Heart left ventricle (tissue), 16 donors: ENCODE measurements around the gene DOCK1. TPM values are rescaled to one million over a fixed set of nuclear protein-coding genes. Genes with fewer than 3 reads are reported as not detected.
A peak's percentile ranks its signal among the peaks of the same experiment; 100 is the strongest.

Experiments used
- ATAC-seq, 4 donors: fragments of 200-7000 bp; cut with Tn5 transposase; one replicate each; pipeline ENCODE4 v1.9.1; 2020 to 2022; ENCODE audit warnings: moderate library complexity in 4 of 4, mild to moderate bottlenecking in 3 of 4, moderate number of reproducible peaks in 1 of 4
- DNase-seq, 5 donors: peaks; one replicate each; pipeline ENCODE4 v3.0.0-alpha.2; 2020
- H3K27ac ChIP-seq, 12 donors: fragments of 200-600 bp; sonication (generic) in 4 of 12; one replicate each; pipeline versions ENCODE4 v1.5.0 to v1.8.0; 2016 to 2022; ENCODE audit warnings: mild to moderate bottlenecking in 2 of 12
- H3K27me3 ChIP-seq, 9 donors: fragments of 200-600 bp; sonication (generic) in 2 of 9; one replicate each; pipeline versions ENCODE4 v1.5.1 to v1.8.0; 2016 to 2022; ENCODE audit warnings: mild to moderate bottlenecking in 3 of 9
- H3K36me3 ChIP-seq, 9 donors: fragments of 200-600 bp; sonication (generic) in 2 of 9; one replicate each; pipeline versions ENCODE4 v1.5.0 to v1.8.0; 2018 to 2022; ENCODE audit warnings: mild to moderate bottlenecking in 2 of 9
- H3K4me1 ChIP-seq, 12 donors: fragments of 200-600 bp; sonication (generic) in 4 of 12; one replicate each; pipeline versions ENCODE4 v1.5.0 to v1.8.0; 2016 to 2022; ENCODE audit warnings: mild to moderate bottlenecking in 3 of 12
- H3K4me3 ChIP-seq, 12 donors: fragments of 200-600 bp; sonication (generic) in 4 of 12; one replicate each; pipeline versions ENCODE4 v1.5.0 to v1.8.0; 2017 to 2022; ENCODE audit warnings: mild to moderate bottlenecking in 9 of 12, moderate library complexity in 4 of 12
- H3K9me3 ChIP-seq, 12 donors: fragments of 200-600 bp; sonication (generic) in 4 of 12; one replicate each; pipeline versions ENCODE4 v1.5.0 to v1.8.0; 2016 to 2022; ENCODE audit warnings: mild to moderate bottlenecking in 1 of 12
- CTCF ChIP-seq, 12 donors: fragments of 200-600 bp; sonication (generic) in 4 of 12; IDR thresholded peaks; one replicate each; pipeline versions ENCODE4 v1.5.0 to v1.8.0; 2018 to 2022; ENCODE audit warnings: antibody characterized with exemption in 12 of 12, mild to moderate bottlenecking in 5 of 12
- POLR2A ChIP-seq, 2 donors: fragments of 450-650 bp; IDR thresholded peaks; one replicate each; pipeline ENCODE4 v1.6.1; 2017; ENCODE audit warnings: antibody characterized with exemption in 2 of 2, mild to moderate bottlenecking in 2 of 2, moderate library complexity in 2 of 2
- WGBS, 4 donors: extraction: QIAGEN DNeasy Blood & Tissue Kit in 2 of 4; methylation state at CpG; one replicate each; pipeline versions ENCODE4 v1.1.5 to v1.1.7; 2013 to 2018; 5-methylcytosine and 5-hydroxymethylcytosine counted together
- intact Hi-C, 10 donors: fragments of 100-400 bp; cut with DNase I; formaldehyde crosslinking; loops; one replicate each; pipeline versions ENCODE4 v1.11.1 to v1.14.2; 2022
- polyA plus RNA-seq, 2 donors: library from polyadenylated mRNA; stranded (reverse); fragments of 200-250 nt; gene quantifications; one replicate each; pipeline ENCODE4 v1.2.3, GENCODE V29; 2013
- total RNA-seq, 9 donors: library from RNA; depleted of rRNA in 2 of 9; stranded (reverse); fragments of >200 nt in 2 of 9; fragmentation: NEBNext Ultra II Directional in 3 of 9; extraction: Animal tissue kit (Norgen Biotek cat#: 25700) in 3 of 9; gene quantifications; one replicate each; pipeline versions ENCODE4 v1.1.0 to v1.2.4, GENCODE V29; 2016 to 2023
- donor health status: ischemic (EF 13 %, LVEDD 7.1; RV severe dilation, severe dysfunction).
- donor health status: healthy with polysubstance abuse.
- donor health status: DM: no; HTN: yes; CAD: no.
- donor health status: DM: no; HTN: no; CAD: no.
- donor health status: ischemic (EF 25% LVEDD 6.9; RV normal size, moderate dysfunction).
- donor health status: ischemic (EF 25% LVEDD 5.7; RV mildly dilated, moderate dysfunction).
- donor health status: healthy.
- donor health status: DM: yes; HTN: yes; CAD: no.
- donor health status: ischemic (EF 35%, LVEDD 5.7; RV mildly dilated, moderate dysfunction).
- donor health status: nonischemic (EF 11% LVEDD 7.7; RV severe dilation, severe dysfunction).
- donor health status: DM: yes; HTN: yes; CAD: no.
- donor health status: PGD.
- donor health status: ischemic (EF 29% LVEDD 5.4; RV normal size, mild dysfunction).
- donor health status: nonischemic (EF 23%, LVEDD 6.1; RV moderate dilation, normal function).

Gene DOCK1
- total and polyA plus RNA-seq, 11 donors: 5.0 to 31.6 (median 18.6) TPM

- TF ChIP-seq CTCF (IDR thresholded peaks at IDR 0.05) (no peak), POLR2A (IDR thresholded peaks at IDR 0.05) (no peak)
- ATAC-seq (no peak), DNase-seq (no peak)
- H3K9me3 ChIP-seq: peaks cover 0 to 9% (median 0%) of the 10 kb centered on the region in 12 donors
- no peak overlapping the region for H3K27ac ChIP-seq
- H3K36me3 ChIP-seq: no peaks in the 10 kb centered on the region
- no peaks in the 10 kb centered on the region for H3K4me1 ChIP-seq
- no peaks in the 10 kb centered on the region for H3K27me3 ChIP-seq
- WGBS, 4 donors: 80 to 85% (median 84%) methylated on average over 3 of the region's 3 CpGs
- H3K4me3 ChIP-seq: no peak overlapping the region
- intact Hi-C loops: no loop called here
Measured at GRCh38 chr10:127221281-127221680, 316.1 kb downstream of the DOCK1 start.

GRCh38 chr10:127227027-127227426 is 321.8 kb downstream of the DOCK1 start:
- ATAC-seq: peak in 1 of 4 donors; percentile 18
- DNase-seq: no peak
- 95 to 99% (median 96%) methylated on average over 9 to 10 of the region's 10 CpGs for WGBS, 4 donors
- H3K9me3 ChIP-seq: no peaks in the 10 kb centered on the region
- H3K27ac ChIP-seq: no peak overlapping the region
- H3K27me3 ChIP-seq: no peaks in the 10 kb centered on the region
- no peaks in the 10 kb centered on the region for H3K36me3 ChIP-seq
- no peak overlapping the region for H3K4me3 ChIP-seq
- H3K4me1 ChIP-seq: no peaks in the 10 kb centered on the region
- no peak for TF ChIP-seq POLR2A (IDR thresholded peaks at IDR 0.05)
- no peak for TF ChIP-seq CTCF (IDR thresholded peaks at IDR 0.05)
- intact Hi-C loops: no loop called here

GRCh38 chr10:127227663-127228062 is 322.4 kb downstream of the DOCK1 start:
- H3K36me3 ChIP-seq: no peaks in the 10 kb centered on the region
- no peaks in the 10 kb centered on the region for H3K9me3 ChIP-seq
- H3K4me3 ChIP-seq: no peak overlapping the region
- ATAC-seq: no peak
- DNase-seq: no peak
- H3K27ac ChIP-seq: no peak overlapping the region
- TF ChIP-seq POLR2A (IDR thresholded peaks at IDR 0.05): no peak
- TF ChIP-seq CTCF (IDR thresholded peaks at IDR 0.05): no peak
- 93 to 100% (median 96%) methylated on average over 1 of the region's 1 CpG for WGBS, 4 donors
- intact Hi-C loops: no loop called here
- no peaks in the 10 kb centered on the region for H3K27me3 ChIP-seq
- H3K4me1 ChIP-seq: no peaks in the 10 kb centered on the region

GRCh38 chr10:127228195-127228787 is 323.1 kb downstream of the DOCK1 start:
- Histone ChIP-seq H3K4me1 (no peaks in the 10 kb centered on the region), H3K27me3 (no peaks in the 10 kb centered on the region), H3K27ac (no peak overlapping the region), H3K36me3 (no peaks in the 10 kb centered on the region), H3K9me3 (no peaks in the 10 kb centered on the region), H3K4me3 (no peak overlapping the region)
- WGBS, 4 donors: 80 to 84% (median 83%) methylated on average over 12 of the region's 12 CpGs
- intact Hi-C loops: no loop called here
- no peak for ATAC-seq
- TF ChIP-seq CTCF (IDR thresholded peaks at IDR 0.05) (no peak), POLR2A (IDR thresholded peaks at IDR 0.05) (no peak)
- DNase-seq: no peak
